ENCODE data around the gene TRMO.
A peak's percentile ranks its signal among the peaks of the same experiment; 100 is the strongest.

The TRMO gene

GRCh38 chr9:97936998-97937397, 14.7 kb upstream of the TRMO start:
- DNase-seq: no peak

- DNase-seq: no peak
Measured at GRCh38 chr9:97935276-97935675, 13.0 kb upstream of the TRMO start.

- peak; percentile 59 for DNase-seq
Measured at GRCh38 chr9:97934321-97935115, 12.2 kb upstream of the TRMO start.

- peak; percentile 59 for DNase-seq
Measured at GRCh38 chr9:97933297-97933998, 11.1 kb upstream of the TRMO start.

- no peak for DNase-seq
Measured at GRCh38 chr9:97930972-97931371, 8.7 kb upstream of the TRMO start.

GRCh38 chr9:97928986-97929604, 6.8 kb upstream of the TRMO start:
- DNase-seq: no peak

GRCh38 chr9:97925497-97926334, 3.4 kb upstream of the TRMO start:
- DNase-seq: no peak

- DNase-seq: peak; percentile 66
Measured at GRCh38 chr9:97924386-97924785, 2.1 kb upstream of the TRMO start.

- peak; percentile 94 for DNase-seq
Measured at GRCh38 chr9:97923529-97924108, 1.3 kb upstream of the TRMO start.

- DNase-seq: no peak
Measured at GRCh38 chr9:97919217-97919813, 3.0 kb downstream of the TRMO start.

GRCh38 chr9:97918611-97919010, 3.7 kb downstream of the TRMO start:
- DNase-seq: peak; percentile 63

- DNase-seq: no peak
Measured at GRCh38 chr9:97911970-97912369, 10.3 kb downstream of the TRMO start.

GRCh38 chr9:97911528-97911927, 10.8 kb downstream of the TRMO start:
- no peak for DNase-seq

GRCh38 chr9:97910357-97910756, 11.9 kb downstream of the TRMO start:
- DNase-seq: no peak

- peak; percentile 62 for DNase-seq
Measured at GRCh38 chr9:97908705-97909104, 13.6 kb downstream of the TRMO start.

GRCh38 chr9:97907632-97908031, 14.7 kb downstream of the TRMO start:
- no peak for DNase-seq

- no peak for DNase-seq
Measured at GRCh38 chr9:97907046-97907445, 15.3 kb downstream of the TRMO start.

GRCh38 chr9:97906236-97906831, 16.0 kb downstream of the TRMO start:
- peak; percentile 68 for DNase-seq

- no peak for DNase-seq
Measured at GRCh38 chr9:97905228-97905627, 17.1 kb downstream of the TRMO start.

GRCh38 chr9:97904725-97905124, 17.6 kb downstream of the TRMO start:
- no peak for DNase-seq

- DNase-seq: no peak
Measured at GRCh38 chr9:97903177-97903576, 19.1 kb downstream of the TRMO start.
